Activated naive CD8-positive, alpha-beta T cell treated with anti-CD3 and anti-CD28 coated beads, Interleukin-2, amount 10 ng/mL, durations not matched to agents 7 days and 5 days (primary cell): Measurements from ENCODE around the gene C12orf75. TPM values are rescaled to one million over a fixed set of nuclear protein-coding genes. Genes with fewer than 3 reads are reported as not detected.

Experiments
- ATAC-seq: fragments of 150-1000 bp; cut with Tn5 transposase; one replicate; pipeline ENCODE4 v1.10.0; 2021; ENCODE audit warnings: low read depth, moderate library complexity
- POLR2A ChIA-PET: fragments of 350-600 bp; sonication (Branson Sonifier 250); formaldehyde crosslinking; loops from one replicate; lab custom pipeline; 2021; ENCODE audit warnings: antibody characterized with exemption; lab: Charles Lee
- DNase-seq: peaks from one replicate; pipeline ENCODE4 v3.0.0; 2021
- H3K27ac Mint-ChIP-seq: one replicate; pipeline ENCODE4 v1.8.0; 2022; ENCODE audit warnings: mild to moderate bottlenecking, mixed read lengths
- H3K27me3 Mint-ChIP-seq: one replicate; pipeline ENCODE4 v1.8.0; 2022; ENCODE audit warnings: mild to moderate bottlenecking, moderate library complexity, mixed read lengths
- H3K36me3 Mint-ChIP-seq: one replicate; pipeline ENCODE4 v1.8.0; 2021; ENCODE audit warnings: mild to moderate bottlenecking, mixed read lengths
- H3K4me1 Mint-ChIP-seq: one replicate; pipeline ENCODE4 v1.8.0; 2021; ENCODE audit warnings: mixed read lengths
- H3K4me3 Mint-ChIP-seq: one replicate; pipeline ENCODE4 v1.8.0; 2022; ENCODE audit warnings: mild to moderate bottlenecking, moderate library complexity, mixed read lengths
- H3K9me3 Mint-ChIP-seq: one replicate; pipeline ENCODE4 v1.8.0; 2021; ENCODE audit warnings: mixed read lengths
- total RNA-seq, 2 experiments: library from RNA; stranded (reverse); gene quantifications; one replicate each; pipeline ENCODE4 v1.2.3, GENCODE V29; 2021

The C12orf75 gene
- total RNA-seq, 2 experiments from 2014 or later: 167 to 172 TPM

DNA sequence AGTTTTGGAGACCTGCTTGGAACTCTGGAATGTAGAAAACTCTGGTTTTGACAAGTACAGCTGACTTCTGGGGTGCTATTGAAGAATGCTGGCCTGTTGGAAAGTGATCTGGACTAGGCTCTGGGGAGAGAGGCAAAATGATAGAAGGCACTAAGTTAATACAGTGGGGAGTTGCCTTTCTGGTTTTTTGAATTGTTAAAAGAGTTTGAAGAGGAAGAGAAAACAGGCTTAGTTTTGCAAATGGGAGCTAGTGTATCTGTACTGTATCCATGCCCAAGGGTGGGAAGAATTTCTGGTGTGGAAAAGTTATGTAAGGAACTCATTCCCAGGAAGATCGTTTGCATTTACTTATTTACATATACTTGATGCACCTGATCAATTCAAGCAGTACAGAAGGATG is 43.8 kb downstream of the C12orf75 start:
- peaks cover 26% of the 10 kb centered on the region for H3K36me3 Mint-ChIP-seq
- H3K27ac Mint-ChIP-seq: peak overlapping the region; percentile 17
- no peaks in the 10 kb centered on the region for H3K4me1 Mint-ChIP-seq
- H3K4me3 Mint-ChIP-seq: no peak overlapping the region
- ATAC-seq (no peak), DNase-seq (no peak)
- POLR2A ChIA-PET: no interaction called here
- no peaks in the 10 kb centered on the region for H3K9me3 Mint-ChIP-seq
- no peaks in the 10 kb centered on the region for H3K27me3 Mint-ChIP-seq

- Mint-ChIP-seq H3K4me1 (no peaks in the 10 kb centered on the region), H3K9me3 (no peaks in the 10 kb centered on the region), H3K36me3 (peaks cover 12% of the 10 kb centered on the region), H3K27ac (no peak overlapping the region), H3K4me3 (no peak overlapping the region), H3K27me3 (no peaks in the 10 kb centered on the region)
- no peak for ATAC-seq
- DNase-seq: no peak
- POLR2A ChIA-PET: no interaction called here
Observed at GRCh38 chr12:105377077-105377476, 46.6 kb downstream of the C12orf75 start.

DNA sequence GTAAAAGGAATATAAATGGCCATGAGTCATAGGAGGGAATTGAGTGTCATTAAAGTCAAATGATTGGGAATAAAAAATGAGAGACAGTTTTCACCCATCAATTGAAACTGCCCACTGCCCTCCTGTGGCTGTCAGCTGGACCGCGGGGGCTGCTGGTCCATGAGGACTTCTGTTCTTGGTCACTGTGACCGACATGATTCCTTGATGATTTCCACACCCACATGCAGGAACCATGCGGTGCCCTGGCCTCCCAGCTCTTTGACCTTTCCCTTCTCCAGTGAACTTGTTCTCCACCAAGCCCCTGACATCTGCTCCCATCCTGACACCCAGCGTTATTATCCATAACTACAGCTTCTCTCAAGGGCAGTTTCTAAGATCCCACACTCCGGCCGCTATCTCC is 48.4 kb downstream of the C12orf75 start:
- POLR2A ChIA-PET: no interaction called here
- Mint-ChIP-seq H3K4me1 (no peaks in the 10 kb centered on the region), H3K4me3 (no peak overlapping the region), H3K9me3 (no peaks in the 10 kb centered on the region), H3K27me3 (no peaks in the 10 kb centered on the region), H3K36me3 (peaks cover 7% of the 10 kb centered on the region), H3K27ac (no peak overlapping the region)
- no peak for DNase-seq
- ATAC-seq: no peak

DNA sequence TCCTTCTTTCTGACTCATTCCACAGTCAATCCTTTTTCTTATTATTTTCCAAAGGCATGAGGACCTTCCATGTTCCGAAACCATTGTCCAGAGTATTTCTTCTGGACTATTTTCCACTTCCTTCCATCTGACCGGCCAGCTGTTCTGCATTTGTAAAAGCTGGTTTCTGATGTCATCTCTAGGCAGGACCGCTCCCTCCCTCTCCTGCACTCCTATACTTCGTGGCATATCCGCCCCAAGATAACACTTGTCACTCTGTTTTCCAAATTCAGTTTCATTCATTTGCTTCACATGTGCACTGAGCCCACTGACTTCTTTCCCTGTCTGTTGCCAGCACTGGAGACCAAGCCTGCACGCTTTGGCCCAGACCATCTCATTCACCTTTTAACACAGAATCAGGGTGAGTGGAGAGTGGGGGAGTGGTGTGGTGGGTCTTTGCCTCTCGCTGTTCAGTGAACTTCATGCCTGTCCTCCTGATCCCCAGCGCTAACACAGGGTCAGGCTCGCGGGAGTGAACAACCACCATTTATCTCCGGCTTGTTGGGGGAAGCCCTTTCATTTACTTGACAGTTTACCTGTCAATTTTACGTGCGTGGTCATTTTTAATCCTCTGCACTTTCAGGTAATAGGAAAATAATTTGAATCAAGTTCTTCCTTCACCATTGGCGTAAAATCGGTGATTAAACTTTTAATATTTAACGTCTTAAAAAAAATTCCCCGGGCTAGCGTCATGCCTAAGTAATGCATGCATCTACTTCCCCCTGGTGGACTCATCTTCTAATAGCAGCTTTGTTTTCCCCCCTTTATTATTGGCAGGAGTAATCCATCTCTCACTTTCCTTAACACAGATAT is 52.5 kb downstream of the C12orf75 start:
- H3K36me3 Mint-ChIP-seq: peaks cover 2% of the 10 kb centered on the region
- no peaks in the 10 kb centered on the region for H3K27me3 Mint-ChIP-seq
- POLR2A ChIA-PET: interaction anchor here (0.5 to 1.2 kb wide), 3 partner anchors 62 to 614 kb away, joined by 3 to 6 read pairs (median 3); no protein-coding TSS in a partner anchor
- H3K4me3 Mint-ChIP-seq: no peak overlapping the region
- H3K4me1 Mint-ChIP-seq: no peaks in the 10 kb centered on the region
- DNase-seq: no peak
- no peaks in the 10 kb centered on the region for H3K9me3 Mint-ChIP-seq
- no peak overlapping the region for H3K27ac Mint-ChIP-seq
- peak; percentile 47 for ATAC-seq

DNA sequence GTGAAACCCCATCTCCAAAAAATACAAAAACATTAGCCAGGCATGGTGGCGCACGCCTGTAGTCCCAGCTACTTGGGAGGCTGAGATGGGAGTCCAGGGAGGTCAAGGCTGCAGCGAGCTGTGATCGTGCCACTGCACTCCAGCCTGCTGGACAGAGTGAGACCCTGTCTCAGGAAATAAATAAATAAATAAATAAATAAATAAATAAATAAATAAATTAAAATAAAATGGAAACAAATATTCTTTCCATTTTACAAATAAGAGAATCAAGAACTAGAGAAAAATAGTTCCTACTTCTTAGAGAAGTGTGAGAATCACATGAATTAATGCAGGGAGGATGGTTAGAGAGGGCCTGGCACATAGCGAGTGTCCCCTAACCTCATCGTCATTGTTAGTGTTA is 53.7 kb downstream of the C12orf75 start:
- Mint-ChIP-seq H3K4me3 (no peak overlapping the region), H3K36me3 (peaks cover 2% of the 10 kb centered on the region), H3K9me3 (no peaks in the 10 kb centered on the region), H3K27ac (no peak overlapping the region), H3K27me3 (no peaks in the 10 kb centered on the region), H3K4me1 (no peaks in the 10 kb centered on the region)
- no peak for ATAC-seq
- no peak for DNase-seq
- POLR2A ChIA-PET: no interaction called here

DNA sequence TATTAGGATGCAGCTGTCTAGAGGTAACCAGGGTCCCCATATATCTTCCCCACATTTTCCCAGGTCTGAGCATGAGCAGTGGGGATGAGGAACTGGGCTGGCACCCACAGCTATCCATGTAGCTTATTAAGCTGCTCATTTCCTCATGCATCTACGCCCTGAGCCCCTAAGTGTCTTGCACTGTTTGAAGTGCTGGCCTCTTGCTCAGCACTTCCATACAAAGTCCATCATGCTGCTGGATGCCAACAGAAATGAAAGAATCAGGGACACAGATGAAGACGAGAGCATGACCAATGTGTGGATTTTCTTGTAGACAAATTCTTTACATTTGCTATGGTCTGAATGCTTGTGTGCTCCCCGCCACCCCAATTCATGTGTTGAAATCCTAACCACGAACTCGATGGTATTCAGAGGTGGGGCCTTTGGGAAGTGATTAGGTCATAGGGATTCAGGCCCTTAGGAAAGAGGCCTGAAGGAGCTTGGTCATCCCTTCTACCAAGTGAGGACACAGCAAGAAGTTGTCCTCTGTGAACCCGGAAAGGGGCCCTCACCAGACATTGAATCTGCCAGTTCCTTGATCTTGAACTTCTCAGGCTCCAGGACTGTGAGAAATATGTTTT is 54.5 kb downstream of the C12orf75 start:
- no peaks in the 10 kb centered on the region for H3K27me3 Mint-ChIP-seq
- POLR2A ChIA-PET: no interaction called here
- no peaks in the 10 kb centered on the region for H3K9me3 Mint-ChIP-seq
- no peak overlapping the region for H3K27ac Mint-ChIP-seq
- no peak for DNase-seq
- no peak for ATAC-seq
- H3K36me3 Mint-ChIP-seq: peaks cover 2% of the 10 kb centered on the region
- no peaks in the 10 kb centered on the region for H3K4me1 Mint-ChIP-seq
- H3K4me3 Mint-ChIP-seq: no peak overlapping the region

DNA sequence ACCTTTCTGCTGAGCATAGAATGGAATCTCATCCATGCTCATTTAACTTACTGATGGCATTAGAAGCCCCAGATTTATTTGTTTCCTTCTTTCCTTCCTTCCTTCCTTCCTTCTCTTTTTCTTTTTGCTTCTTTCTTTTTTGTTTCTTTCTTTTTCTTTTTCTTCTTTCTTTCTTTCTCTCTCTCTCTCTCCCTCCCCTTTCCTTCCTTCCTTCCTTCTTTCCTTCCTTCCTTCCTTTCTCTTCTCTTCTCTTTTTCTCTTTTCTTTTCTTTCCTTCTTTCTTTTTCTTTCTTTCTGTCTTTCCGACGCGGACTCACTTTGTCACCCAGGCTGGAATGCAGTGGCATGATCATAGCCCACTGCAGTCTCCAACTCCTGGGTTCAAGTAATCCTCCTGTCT is 55.9 kb downstream of the C12orf75 start:
- H3K4me1 Mint-ChIP-seq: no peaks in the 10 kb centered on the region
- ATAC-seq (no peak), DNase-seq (no peak)
- no peaks in the 10 kb centered on the region for H3K27me3 Mint-ChIP-seq
- POLR2A ChIA-PET: no interaction called here
- no peak overlapping the region for H3K27ac Mint-ChIP-seq
- H3K9me3 Mint-ChIP-seq: no peaks in the 10 kb centered on the region
- no peak overlapping the region for H3K4me3 Mint-ChIP-seq
- peaks cover 2% of the 10 kb centered on the region for H3K36me3 Mint-ChIP-seq

DNA sequence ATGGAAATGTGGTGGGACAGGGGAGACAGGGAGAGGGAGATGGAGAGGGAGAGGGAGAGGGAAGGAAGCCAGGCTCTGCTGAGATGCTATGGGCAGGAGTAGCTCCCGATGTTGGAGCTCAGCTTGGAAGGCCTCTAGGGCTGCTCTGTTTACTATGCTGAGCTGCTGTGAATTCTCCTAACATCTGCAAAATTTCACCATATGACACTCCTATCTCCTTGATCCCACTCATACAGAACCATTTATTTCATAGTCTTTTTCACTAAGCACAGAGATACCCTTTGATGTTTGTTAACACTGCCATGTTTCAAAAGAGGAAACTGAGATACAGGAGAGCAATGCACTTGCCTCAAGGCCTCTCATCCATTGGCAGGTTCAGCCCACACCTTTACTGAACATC is 60.7 kb downstream of the C12orf75 start:
- Mint-ChIP-seq H3K27ac (no peak overlapping the region), H3K9me3 (no peaks in the 10 kb centered on the region), H3K4me3 (no peak overlapping the region), H3K36me3 (peaks cover 2% of the 10 kb centered on the region), H3K27me3 (peaks cover 5% of the 10 kb centered on the region), H3K4me1 (peaks cover 7% of the 10 kb centered on the region)
- POLR2A ChIA-PET: no interaction called here
- DNase-seq (no peak), ATAC-seq (no peak)

- POLR2A ChIA-PET: no interaction called here
- H3K9me3 Mint-ChIP-seq: peaks cover 10% of the 10 kb centered on the region
- no peak overlapping the region for H3K4me3 Mint-ChIP-seq
- no peak overlapping the region for H3K27ac Mint-ChIP-seq
- ATAC-seq: no peak
- H3K27me3 Mint-ChIP-seq: peaks cover 5% of the 10 kb centered on the region
- H3K36me3 Mint-ChIP-seq: peaks cover 8% of the 10 kb centered on the region
- DNase-seq: no peak
- H3K4me1 Mint-ChIP-seq: peaks cover 7% of the 10 kb centered on the region
Observed at GRCh38 chr12:105393587-105393986, 63.1 kb downstream of the C12orf75 start.

DNA sequence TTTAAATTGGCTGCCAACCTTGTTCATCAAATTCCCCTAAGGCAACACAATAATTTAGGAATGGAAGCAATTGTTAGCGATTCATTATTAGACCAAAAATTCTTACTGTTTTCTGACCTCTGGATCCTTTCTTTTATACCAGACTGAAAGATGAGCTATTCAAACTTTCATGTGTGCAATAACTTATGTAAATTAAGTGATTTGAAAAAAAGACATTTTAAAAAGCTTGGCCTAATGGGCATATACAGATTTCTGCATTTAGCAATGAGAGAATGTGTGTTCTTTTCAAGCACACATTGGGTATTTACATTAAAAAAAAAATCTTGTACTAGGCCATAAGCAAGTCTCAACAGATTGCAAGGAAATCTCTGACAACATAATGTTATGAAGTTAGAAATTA is 65.5 kb downstream of the C12orf75 start:
- Mint-ChIP-seq H3K27ac (no peak overlapping the region), H3K4me3 (no peak overlapping the region), H3K36me3 (peaks cover 22% of the 10 kb centered on the region), H3K4me1 (peaks cover 7% of the 10 kb centered on the region), H3K27me3 (peaks cover 5% of the 10 kb centered on the region), H3K9me3 (peaks cover 12% of the 10 kb centered on the region)
- ATAC-seq (no peak), DNase-seq (no peak)
- POLR2A ChIA-PET: no interaction called here

GRCh38 chr12:105396983-105397382 is 66.5 kb downstream of the C12orf75 start:
- no peak for ATAC-seq
- no peak for DNase-seq
- Mint-ChIP-seq H3K4me1 (peaks cover 2% of the 10 kb centered on the region), H3K27ac (no peak overlapping the region), H3K27me3 (peaks cover 5% of the 10 kb centered on the region), H3K36me3 (peaks cover 24% of the 10 kb centered on the region), H3K9me3 (peaks cover 12% of the 10 kb centered on the region), H3K4me3 (no peak overlapping the region)
- POLR2A ChIA-PET: no interaction called here

- no peak overlapping the region for H3K4me3 Mint-ChIP-seq
- ATAC-seq: no peak
- H3K4me1 Mint-ChIP-seq: no peaks in the 10 kb centered on the region
Observed at GRCh38 chr12:105398930-105399329, 68.4 kb downstream of the C12orf75 start.

GRCh38 chr12:105399428-105400081 is 69.1 kb downstream of the C12orf75 start:
- POLR2A ChIA-PET: interaction anchor here (0.5 kb wide), 1 partner anchor 936 kb away, joined by 3 read pairs; no protein-coding TSS in a partner anchor
- ATAC-seq: no peak

More at GRCh38 chr12:105398930-105399329, 68.4 kb downstream of the C12orf75 start:
- H3K9me3 Mint-ChIP-seq: peaks cover 13% of the 10 kb centered on the region
- peaks cover 26% of the 10 kb centered on the region for H3K36me3 Mint-ChIP-seq
- POLR2A ChIA-PET: no interaction called here
- H3K27ac Mint-ChIP-seq: no peak overlapping the region
- H3K27me3 Mint-ChIP-seq: peaks cover 5% of the 10 kb centered on the region
- no peak for DNase-seq

More at GRCh38 chr12:105399428-105400081, 69.1 kb downstream of the C12orf75 start:
- no peak overlapping the region for H3K4me3 Mint-ChIP-seq
- no peak overlapping the region for H3K27ac Mint-ChIP-seq
- no peaks in the 10 kb centered on the region for H3K4me1 Mint-ChIP-seq
- peaks cover under 1% of the 10 kb centered on the region for H3K27me3 Mint-ChIP-seq
- no peak for DNase-seq
- H3K9me3 Mint-ChIP-seq: peaks cover 16% of the 10 kb centered on the region
- peaks cover 29% of the 10 kb centered on the region for H3K36me3 Mint-ChIP-seq
